H9 (cell line): ENCODE data around the gene TRPV4. TPM values are rescaled to one million over a fixed set of nuclear protein-coding genes. Genes with fewer than 3 reads are reported as not detected.

Experiments
- DNase-seq: peaks from one replicate; pipeline ENCODE4 v3.0.0-alpha.2; 2017
- H2AFZ ChIP-seq: one replicate; pipeline ENCODE4 v1.6.1; 2013; ENCODE audit warnings: mild to moderate bottlenecking, low read length, control low read depth, moderate library complexity
- H2AK5ac ChIP-seq: 2 replicates; pipeline ENCODE4 v1.6.1; 2013; ENCODE audit warnings: low read length, control low read depth, mixed read lengths; ENCODE audit not compliant: insufficient read length
- H2BK120ac ChIP-seq: one replicate; pipeline ENCODE4 v1.6.1; 2013; ENCODE audit warnings: low read depth, mild to moderate bottlenecking, low read length, control low read depth, inconsistent platforms; ENCODE audit not compliant: poor library complexity, severe bottlenecking
- H2BK12ac ChIP-seq: 2 replicates; pipeline ENCODE4 v1.6.1; 2013; ENCODE audit warnings: low read length, control low read depth, mixed read lengths, low read depth; ENCODE audit not compliant: insufficient read length
- H2BK15ac ChIP-seq: 2 replicates; pipeline ENCODE4 v1.6.1; 2013; ENCODE audit warnings: low read depth, low read length, control low read depth
- H2BK20ac ChIP-seq: one replicate; pipeline ENCODE4 v1.6.1; 2013; ENCODE audit warnings: low read depth, mild to moderate bottlenecking, low read length, control low read depth, inconsistent platforms; ENCODE audit not compliant: poor library complexity, severe bottlenecking
- H2BK5ac ChIP-seq: 2 replicates; pipeline ENCODE4 v1.6.1; 2013; ENCODE audit warnings: low read length, control low read depth, mixed read lengths; ENCODE audit not compliant: insufficient read length
- H3K14ac ChIP-seq: 2 replicates; pipeline ENCODE4 v1.6.1; 2013; ENCODE audit warnings: low read length, control low read depth; ENCODE audit not compliant: insufficient read depth
- H3K18ac ChIP-seq: 2 replicates; pipeline ENCODE4 v1.6.1; 2013; ENCODE audit warnings: low read depth, mild to moderate bottlenecking, mixed read lengths, low read length, control low read depth; ENCODE audit not compliant: insufficient read length
- H3K23ac ChIP-seq: 2 replicates; pipeline ENCODE4 v1.6.1; 2013; ENCODE audit warnings: low read length, control low read depth, mixed read lengths, low read depth; ENCODE audit not compliant: insufficient read length
- H3K23me2 ChIP-seq: 2 replicates; pipeline ENCODE4 v1.6.1; 2013; ENCODE audit warnings: low read depth, mild to moderate bottlenecking, mixed read lengths, low read length, control low read depth; ENCODE audit not compliant: insufficient read length, poor library complexity, severe bottlenecking
- H3K27ac ChIP-seq: 2 replicates; pipeline ENCODE4 v1.5.1; 2013; ENCODE audit warnings: low read length, control low read depth, mixed read lengths, low read depth; ENCODE audit not compliant: insufficient read length
- H3K27me3 ChIP-seq: 2 replicates; pipeline ENCODE4 v1.6.1; 2013; ENCODE audit warnings: low read length, control low read depth, inconsistent platforms; ENCODE audit not compliant: insufficient read depth
- H3K4ac ChIP-seq: 2 replicates; pipeline ENCODE4 v1.6.1; 2013; ENCODE audit warnings: low read depth, mild to moderate bottlenecking, control low read depth, inconsistent platforms, low read length, moderate library complexity
- H3K4me1 ChIP-seq: 2 replicates; pipeline ENCODE4 v1.6.1; 2013; ENCODE audit warnings: low read length, control low read depth, inconsistent platforms; ENCODE audit not compliant: insufficient read depth
- H3K4me2 ChIP-seq: 2 replicates; pipeline ENCODE4 v1.6.1; 2013; ENCODE audit warnings: low read length, control low read depth, mixed read lengths; ENCODE audit not compliant: insufficient read length, insufficient read depth
- H3K56ac ChIP-seq: 2 replicates; pipeline ENCODE4 v1.6.1; 2013; ENCODE audit warnings: low read depth, mild to moderate bottlenecking, mixed read lengths, low read length, control low read depth; ENCODE audit not compliant: insufficient read length
- H3K79me1 ChIP-seq: 2 replicates; pipeline ENCODE4 v1.6.1; 2013; ENCODE audit warnings: low read depth, mild to moderate bottlenecking, moderate library complexity, low read length, control low read depth, inconsistent platforms; ENCODE audit not compliant: insufficient read depth, poor library complexity, severe bottlenecking
- H3K79me2 ChIP-seq: 2 replicates; pipeline ENCODE4 v1.6.1; 2013; ENCODE audit warnings: low read length, control low read depth, inconsistent platforms; ENCODE audit not compliant: insufficient read depth
- H3K9ac ChIP-seq: 2 replicates; pipeline ENCODE4 v1.6.1; 2013; ENCODE audit warnings: low read length, control low read depth, mixed read lengths; ENCODE audit not compliant: insufficient read length; ENCODE audit errors: extremely low read depth
- H3K9me3 ChIP-seq: one replicate; pipeline ENCODE4 v1.6.1; 2013; ENCODE audit warnings: low read depth, low read length, inconsistent platforms; ENCODE audit not compliant: control insufficient read depth
- H3T11ph ChIP-seq: one replicate; pipeline ENCODE4 v1.6.1; 2013; ENCODE audit warnings: mild to moderate bottlenecking, low read length, control low read depth, inconsistent platforms
- H4K20me1 ChIP-seq: one replicate; pipeline ENCODE4 v1.6.1; 2013; ENCODE audit not compliant: control insufficient read depth, insufficient read length, insufficient read depth
- H4K5ac ChIP-seq: 2 replicates; pipeline ENCODE4 v1.6.1; 2013; ENCODE audit warnings: low read depth, mild to moderate bottlenecking, mixed read lengths, low read length, control low read depth; ENCODE audit not compliant: insufficient read length
- H4K8ac ChIP-seq: replicated peaks from 2 replicates; pipeline ENCODE4 v1.6.1; 2013; ENCODE audit warnings: low read length, control low read depth, mixed read lengths, low read depth; ENCODE audit not compliant: insufficient read length
- H4K91ac ChIP-seq: 2 replicates; pipeline ENCODE4 v1.6.1; 2013; ENCODE audit warnings: low read depth, mild to moderate bottlenecking, moderate library complexity, mixed read lengths, low read length, control low read depth; ENCODE audit not compliant: insufficient read length
- H3K27ac Mint-ChIP-seq, 3 experiments: 2 replicates in 2 of 3; 3 replicates in 1 of 3; pipeline ENCODE4 v1.8.0; 2020 to 2021; ENCODE audit warnings: mixed read lengths in 3 of 3, mild to moderate bottlenecking in 1 of 3, moderate library complexity in 1 of 3
- H3K27me3 Mint-ChIP-seq: 2 replicates; pipeline ENCODE4 v1.8.0; 2021; ENCODE audit warnings: low read depth, mild to moderate bottlenecking, moderate library complexity, mixed read lengths
- H3K36me3 Mint-ChIP-seq, 3 experiments: 2 replicates in 2 of 3; 3 replicates in 1 of 3; pipeline ENCODE4 v1.8.0; 2020 to 2021; ENCODE audit warnings: low read depth in 3 of 3, mixed read lengths in 3 of 3; ENCODE audit not compliant: insufficient read depth in 1 of 3
- H3K4me1 Mint-ChIP-seq, 2 experiments: 2 replicates each; pipeline ENCODE4 v1.8.0; 2020; ENCODE audit warnings: mixed read lengths in 2 of 2
- H3K4me3 Mint-ChIP-seq, 2 experiments: 2 replicates in 1 of 2; 3 replicates in 1 of 2; pipeline ENCODE4 v1.8.0; 2020 to 2021; ENCODE audit warnings: mild to moderate bottlenecking in 2 of 2, mixed read lengths in 2 of 2, moderate library complexity in 1 of 2
- H3K9me3 Mint-ChIP-seq, 2 experiments: 2 replicates in 1 of 2; 3 replicates in 1 of 2; pipeline ENCODE4 v1.8.0; 2020; ENCODE audit warnings: mild to moderate bottlenecking in 2 of 2, mixed read lengths in 2 of 2, moderate library complexity in 1 of 2
- WGBS: extraction: QIAGEN DNeasy Blood & Tissue Kit; methylation state at CpG from one replicate; pipeline ENCODE4 v1.1.7; 2013; ENCODE audit warnings: missing lambda C conversion rate, low lambda C conversion rate, mixed read lengths; ENCODE audit not compliant: insufficient read length; ENCODE audit errors: extremely low coverage; 5-methylcytosine and 5-hydroxymethylcytosine counted together
- total RNA-seq: library from RNA; stranded (reverse); gene quantifications from 2 replicates; pipeline ENCODE4 v1.2.1, GENCODE V29; 2021
- TF ChIP-seq, protein P1 (sequence below): fragments of 200-600 bp; sonication (generic); conservative IDR thresholded peaks from 3 replicates; pipeline ENCODE4 v1.8.0; 2021; ENCODE audit warnings: antibody characterized with exemption, mild to moderate bottlenecking

Gene TRPV4
- total RNA-seq, 1 experiment from 2014 or later, result 4.9 TPM

DNA sequence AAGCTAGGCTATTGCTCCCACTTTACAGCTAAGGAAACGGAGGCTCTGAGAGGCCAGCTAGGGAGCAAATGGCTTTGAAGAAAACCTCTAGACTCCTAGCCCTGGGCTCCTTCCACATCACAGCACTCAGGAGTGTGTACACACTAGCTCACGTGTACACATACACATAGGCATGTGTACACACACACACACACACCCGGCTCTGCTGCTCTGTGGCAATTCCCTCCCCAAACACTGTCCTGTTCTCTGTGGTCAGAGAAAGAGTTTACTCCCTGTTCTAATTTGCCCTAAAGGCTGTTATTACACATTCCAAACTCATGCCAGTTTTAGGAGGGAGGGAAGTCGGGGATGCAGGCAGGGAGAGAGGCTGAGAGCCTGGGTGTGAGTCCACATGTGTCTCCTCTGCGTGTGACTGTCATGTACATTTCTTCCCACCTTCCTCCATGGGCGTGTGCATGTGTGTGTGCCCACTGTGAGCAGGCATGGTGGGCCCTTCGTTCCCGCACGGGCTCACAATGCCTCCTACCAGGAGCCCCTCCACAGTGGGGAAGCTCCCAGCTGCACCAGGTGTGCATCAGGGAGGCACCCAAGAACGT is 14.2 kb downstream of the TRPV4 start:
- TF ChIP-seq, protein P1, sequence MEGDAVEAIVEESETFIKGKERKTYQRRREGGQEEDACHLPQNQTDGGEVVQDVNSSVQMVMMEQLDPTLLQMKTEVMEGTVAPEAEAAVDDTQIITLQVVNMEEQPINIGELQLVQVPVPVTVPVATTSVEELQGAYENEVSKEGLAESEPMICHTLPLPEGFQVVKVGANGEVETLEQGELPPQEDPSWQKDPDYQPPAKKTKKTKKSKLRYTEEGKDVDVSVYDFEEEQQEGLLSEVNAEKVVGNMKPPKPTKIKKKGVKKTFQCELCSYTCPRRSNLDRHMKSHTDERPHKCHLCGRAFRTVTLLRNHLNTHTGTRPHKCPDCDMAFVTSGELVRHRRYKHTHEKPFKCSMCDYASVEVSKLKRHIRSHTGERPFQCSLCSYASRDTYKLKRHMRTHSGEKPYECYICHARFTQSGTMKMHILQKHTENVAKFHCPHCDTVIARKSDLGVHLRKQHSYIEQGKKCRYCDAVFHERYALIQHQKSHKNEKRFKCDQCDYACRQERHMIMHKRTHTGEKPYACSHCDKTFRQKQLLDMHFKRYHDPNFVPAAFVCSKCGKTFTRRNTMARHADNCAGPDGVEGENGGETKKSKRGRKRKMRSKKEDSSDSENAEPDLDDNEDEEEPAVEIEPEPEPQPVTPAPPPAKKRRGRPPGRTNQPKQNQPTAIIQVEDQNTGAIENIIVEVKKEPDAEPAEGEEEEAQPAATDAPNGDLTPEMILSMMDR, result no peak
- H3K79me2 ChIP-seq, result no peaks in the 10 kb centered on the region
- no CpG with 5 or more reads among the region's 10 CpGs for WGBS
- H4K8ac ChIP-seq, result no peak overlapping the region
- no peak overlapping the region for H4K5ac ChIP-seq
- H2BK5ac ChIP-seq, result no peak overlapping the region
- no peak overlapping the region for H2AK5ac ChIP-seq
- H3K4me3 Mint-ChIP-seq, result no peak overlapping the region
- no peak overlapping the region for H2BK20ac ChIP-seq
- no peak overlapping the region for H2AFZ ChIP-seq
- no peaks in the 10 kb centered on the region for H3K27me3 Mint-ChIP-seq
- no peak overlapping the region for H3K27ac ChIP-seq
- H3K79me1 ChIP-seq, result no peaks in the 10 kb centered on the region
- H4K91ac ChIP-seq, result no peak overlapping the region
- no peak for DNase-seq
- H3K27me3 ChIP-seq, result no peaks in the 10 kb centered on the region
- no peak overlapping the region for H2BK15ac ChIP-seq
- H3K36me3 Mint-ChIP-seq, result no peaks in the 10 kb centered on the region
- no peaks in the 10 kb centered on the region for H3K9me3 Mint-ChIP-seq
- H3K4me1 Mint-ChIP-seq, result peaks cover 15 to 20% of the 10 kb centered on the region in 2 experiments
- peaks cover 2% of the 10 kb centered on the region for H4K20me1 ChIP-seq
- no peak overlapping the region for H3K56ac ChIP-seq
- no peak overlapping the region for H2BK12ac ChIP-seq
- H3T11ph ChIP-seq, result no peak overlapping the region
- H3K4ac ChIP-seq, result no peak overlapping the region
- H3K4me2 ChIP-seq, result no peak overlapping the region
- H3K18ac ChIP-seq, result peak overlapping the region; percentile 47
- H3K14ac ChIP-seq, result no peak overlapping the region; the same call in 1 of the 2 replicates
- H3K27ac Mint-ChIP-seq, result peak overlapping the region in 1 of 3 experiments; percentile 53; a peak in 2 of 7 replicates
- no peaks in the 10 kb centered on the region for H3K23me2 ChIP-seq
- no peaks in the 10 kb centered on the region for H3K4me1 ChIP-seq
- H3K9ac ChIP-seq, result no peak overlapping the region
- H2BK120ac ChIP-seq, result no peak overlapping the region
- H3K9me3 ChIP-seq, result no peaks in the 10 kb centered on the region
- no peak overlapping the region for H3K23ac ChIP-seq
